AG04449 (cell line): ENCODE results near the gene GSS.

Experiments used
- CTCF ChIA-PET: fragments of 350-600 bp; formaldehyde crosslinking; extraction: SDS; loops from one replicate; lab custom pipeline; 2021; ENCODE audit warnings: antibody characterized with exemption; lab: Yijun Ruan, JAX
- POLR2A ChIA-PET: fragments of 400-600, 350-600 bp; formaldehyde crosslinking; extraction: SDS; loops from one replicate; lab custom pipeline; 2020; ENCODE audit warnings: antibody characterized with exemption, inconsistent platforms; lab: Yijun Ruan, JAX
- DNase-seq: peaks from one replicate; pipeline ENCODE4 v3.0.0-alpha.2; 2010; ENCODE audit warnings: low read depth, low spot score
- H3K4me3 ChIP-seq: 2 replicates; pipeline ENCODE4 v1.5.1; 2011; ENCODE audit warnings: low read depth, mild to moderate bottlenecking, control low read depth, low read length
- TF ChIP-seq, protein P1 (sequence below): IDR thresholded peaks from one replicate; pipeline ENCODE4 v1.5.1; 2011; ENCODE audit warnings: mild to moderate bottlenecking, moderate library complexity, low read length, control low read depth, inconsistent platforms; ENCODE audit not compliant: insufficient read depth; ENCODE audit errors: missing control alignments

Gene GSS

DNA sequence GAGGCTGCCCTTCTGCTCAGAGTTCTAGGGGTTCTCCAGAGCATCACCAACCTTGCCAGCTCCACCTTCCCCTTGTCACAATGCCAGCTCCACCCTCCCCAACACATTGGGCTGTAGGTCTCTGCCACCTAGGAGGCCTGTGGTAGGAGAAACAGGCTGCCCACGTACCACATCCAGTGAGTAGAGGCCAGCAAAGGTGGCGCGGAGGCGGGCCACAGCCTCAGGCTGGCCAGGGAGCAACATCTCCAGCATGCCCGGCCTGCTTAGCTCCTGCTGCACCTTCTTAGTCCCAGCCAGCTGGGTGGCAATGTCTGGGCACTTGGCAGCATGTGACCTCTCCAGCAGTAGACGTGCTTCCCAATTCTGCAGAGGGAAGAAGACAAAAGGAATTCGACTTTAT is 23.8 kb downstream of the GSS start:
- DNase-seq = no peak
- ChIA-PET POLR2A (no interaction called here), CTCF (interaction anchor here (1.0 kb wide), 1 partner anchor 12 kb away, joined by 3 read pairs; no protein-coding TSS in a partner anchor)
- H3K4me3 ChIP-seq = no peak overlapping the region
- TF ChIP-seq, protein P1, sequence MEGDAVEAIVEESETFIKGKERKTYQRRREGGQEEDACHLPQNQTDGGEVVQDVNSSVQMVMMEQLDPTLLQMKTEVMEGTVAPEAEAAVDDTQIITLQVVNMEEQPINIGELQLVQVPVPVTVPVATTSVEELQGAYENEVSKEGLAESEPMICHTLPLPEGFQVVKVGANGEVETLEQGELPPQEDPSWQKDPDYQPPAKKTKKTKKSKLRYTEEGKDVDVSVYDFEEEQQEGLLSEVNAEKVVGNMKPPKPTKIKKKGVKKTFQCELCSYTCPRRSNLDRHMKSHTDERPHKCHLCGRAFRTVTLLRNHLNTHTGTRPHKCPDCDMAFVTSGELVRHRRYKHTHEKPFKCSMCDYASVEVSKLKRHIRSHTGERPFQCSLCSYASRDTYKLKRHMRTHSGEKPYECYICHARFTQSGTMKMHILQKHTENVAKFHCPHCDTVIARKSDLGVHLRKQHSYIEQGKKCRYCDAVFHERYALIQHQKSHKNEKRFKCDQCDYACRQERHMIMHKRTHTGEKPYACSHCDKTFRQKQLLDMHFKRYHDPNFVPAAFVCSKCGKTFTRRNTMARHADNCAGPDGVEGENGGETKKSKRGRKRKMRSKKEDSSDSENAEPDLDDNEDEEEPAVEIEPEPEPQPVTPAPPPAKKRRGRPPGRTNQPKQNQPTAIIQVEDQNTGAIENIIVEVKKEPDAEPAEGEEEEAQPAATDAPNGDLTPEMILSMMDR = no peak

DNA sequence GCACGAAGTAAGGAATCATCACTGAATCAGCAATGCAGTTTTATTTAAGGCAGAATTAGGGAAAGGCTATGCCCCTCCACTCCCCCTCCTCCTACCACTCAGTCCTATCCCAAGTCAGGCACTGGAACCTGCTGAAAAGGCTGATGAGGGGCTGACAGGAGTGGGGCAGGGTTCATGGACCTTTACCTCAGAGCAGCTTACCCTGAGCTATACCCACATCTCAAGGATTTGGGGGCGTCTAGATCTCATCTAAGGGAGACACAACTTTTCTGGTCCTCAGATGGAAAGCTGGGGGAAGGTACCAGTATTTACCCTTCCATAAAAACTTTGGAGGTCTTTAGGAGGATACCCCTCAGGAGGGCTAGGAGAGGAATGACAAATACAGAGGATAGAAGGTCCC is 27.2 kb downstream of the GSS start:
- ChIA-PET CTCF (interaction anchor here (1.0 kb wide), 1 partner anchor 53 kb away, joined by 3 read pairs; no protein-coding TSS in a partner anchor), POLR2A (no interaction called here)
- H3K4me3 ChIP-seq = no peak overlapping the region
- TF ChIP-seq, protein P1 = no peak
- no peak for DNase-seq

DNA sequence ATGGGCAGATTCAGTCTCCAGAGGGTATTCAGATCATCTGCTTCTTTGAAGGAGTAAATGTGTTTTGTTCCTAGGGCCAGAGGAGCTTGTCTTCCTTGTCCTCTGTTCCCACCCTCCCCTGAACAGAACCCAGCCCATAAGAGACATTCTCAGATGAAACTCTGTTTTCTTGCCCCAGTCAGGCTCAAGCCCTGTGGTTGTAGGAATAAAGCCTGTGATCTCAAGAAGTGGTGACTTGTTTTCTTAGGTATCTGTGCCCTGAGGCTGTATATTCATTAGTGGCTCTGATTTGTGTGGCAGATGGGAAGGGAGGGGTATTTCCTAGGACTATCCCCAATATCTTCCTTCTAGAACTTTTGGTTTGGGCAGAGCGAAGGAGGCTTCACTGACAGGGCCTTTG is 27.9 kb downstream of the GSS start:
- CTCF ChIA-PET = no interaction called here
- POLR2A ChIA-PET = no interaction called here
- no peak for DNase-seq
- H3K4me3 ChIP-seq = no peak overlapping the region
- TF ChIP-seq, protein P1 = no peak

DNA sequence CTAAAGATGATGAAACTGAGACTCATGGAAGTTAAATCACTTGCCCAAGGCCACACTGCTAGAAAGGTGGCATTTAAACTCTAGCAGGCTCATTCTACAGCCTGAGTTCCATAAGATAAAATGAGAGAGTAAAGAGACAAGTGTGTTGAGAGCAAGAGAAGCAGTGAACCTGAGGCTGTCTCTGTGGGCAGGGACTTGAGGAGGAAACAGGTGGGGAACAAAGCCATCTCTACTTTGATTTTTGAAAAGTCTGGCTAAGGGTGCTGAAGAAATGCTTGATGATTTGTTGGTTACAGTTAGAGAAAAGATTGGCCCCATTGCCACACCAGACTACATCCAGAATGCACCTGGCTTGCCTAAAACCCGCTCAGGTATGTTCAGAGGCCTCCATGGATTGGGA is 29.0 kb downstream of the GSS start:
- CTCF ChIA-PET = interaction anchor here (1.5 kb wide), 1 partner anchor 53 kb away, joined by 3 read pairs; no protein-coding TSS in a partner anchor
- DNase-seq = no peak
- TF ChIP-seq, protein P1 = no peak
- POLR2A ChIA-PET = no interaction called here
- no peak overlapping the region for H3K4me3 ChIP-seq

DNA sequence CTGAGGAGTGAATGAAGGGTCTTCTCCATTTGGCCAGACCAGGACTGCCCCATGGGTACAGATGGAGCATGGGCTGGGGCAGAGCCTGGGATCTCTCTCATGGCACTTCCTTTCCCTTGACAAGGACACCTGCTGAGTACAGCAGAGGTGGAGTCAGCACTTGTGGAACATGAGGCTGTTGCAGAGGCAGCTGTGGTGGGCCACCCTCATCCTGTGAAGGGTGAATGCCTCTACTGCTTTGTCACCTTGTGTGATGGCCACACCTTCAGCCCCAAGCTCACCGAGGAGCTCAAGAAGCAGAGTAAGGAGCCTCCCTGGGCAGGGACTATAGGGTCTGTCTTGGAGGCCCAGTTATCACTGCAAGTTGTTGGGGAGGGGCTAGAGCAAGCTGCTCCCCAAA is 29.6 kb downstream of the GSS start:
- TF ChIP-seq, protein P1 = no peak
- DNase-seq = no peak
- ChIA-PET POLR2A (no interaction called here), CTCF (interaction anchor here (1.5 kb wide), 1 partner anchor 52 kb away, joined by 3 read pairs; no protein-coding TSS in a partner anchor)
- no peak overlapping the region for H3K4me3 ChIP-seq

DNA sequence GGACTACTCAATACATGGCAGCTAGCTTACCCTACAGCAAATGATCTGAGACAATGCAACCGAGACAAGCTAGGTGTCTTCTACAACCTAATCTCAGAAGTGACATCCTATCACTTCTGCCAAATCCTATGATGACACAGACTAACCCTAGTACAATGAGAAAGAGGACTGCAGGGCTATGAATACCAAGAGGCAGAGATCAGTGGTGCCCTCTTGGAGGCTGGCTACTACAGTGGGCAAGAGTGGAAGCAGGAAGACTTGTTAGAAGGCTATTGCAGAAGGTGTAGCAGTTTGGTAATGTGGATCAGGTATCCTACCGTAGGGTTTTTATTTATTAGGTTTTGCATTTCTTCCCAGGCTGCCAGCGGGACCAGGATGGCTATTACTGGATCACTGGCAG is 30.3 kb downstream of the GSS start:
- TF ChIP-seq, protein P1 = no peak
- CTCF ChIA-PET = interaction anchor here (1.0 to 1.5 kb wide), 2 partner anchors 11 to 51 kb away, joined by 3 read pairs; no protein-coding TSS in a partner anchor
- POLR2A ChIA-PET = no interaction called here
- no peak for DNase-seq
- no peak overlapping the region for H3K4me3 ChIP-seq
